Upper lobe of left lung (tissue), 4 donors: Measurements from ENCODE around the gene ZFP91.

Experiments
- CTCF ChIP-seq, 6 experiments: fragments of 450-650 bp in 4 of 6; fragments of 200-600 bp in 2 of 6; sonication (generic) in 2 of 6; IDR thresholded peaks; one replicate each; pipeline ENCODE4 v1.5.1; 2016 to 2019; ENCODE audit warnings: antibody characterized with exemption in 6 of 6
- POLR2AphosphoS5 ChIP-seq, 2 donors: sonication (generic); formaldehyde crosslinking; IDR thresholded peaks; one replicate each; pipeline ENCODE4 v1.5.1; 2017; ENCODE audit warnings: antibody characterized with exemption in 2 of 2

GRCh38 chr11:58621586-58622262, 42.9 kb downstream of the ZFP91 start:
- TF ChIP-seq CTCF (IDR thresholded peaks at IDR 0.05) (no peak), POLR2AphosphoS5 (IDR thresholded peaks at IDR 0.05) (no peak)
